HL-60/S4 treated with retinoic acid at 250 ng/mL for 4 days and 3 days (cell line): Measurements from ENCODE around the gene UBL7.

Experiments used
- in situ Hi-C: fragments of 300-500 bp; cut with MboI; formaldehyde crosslinking; loops from 2 replicates; pipeline ENCODE4 v1.7.0; 2022; ENCODE audit warnings: low sequenced_read_pairs

UBL7 gene

GRCh38 chr15:74424901-74425528, 35.9 kb downstream of the UBL7 start:
- in situ Hi-C loops, result no loop called here

GRCh38 chr15:74423431-74424257, 37.3 kb downstream of the UBL7 start:
- in situ Hi-C loops, result no loop called here

- in situ Hi-C loops, result no loop called here
Observed at GRCh38 chr15:74422652-74423430, 38.1 kb downstream of the UBL7 start.

- in situ Hi-C loops, result no loop called here
Observed at GRCh38 chr15:74422265-74422651, 38.7 kb downstream of the UBL7 start.

- in situ Hi-C loops, result no loop called here
Observed at GRCh38 chr15:74421302-74422245, 39.4 kb downstream of the UBL7 start.

GRCh38 chr15:74420193-74420905, 40.6 kb downstream of the UBL7 start:
- in situ Hi-C loops, result no loop called here

GRCh38 chr15:74419432-74419831, 41.5 kb downstream of the UBL7 start:
- in situ Hi-C loops, result no loop called here

- in situ Hi-C loops, result no loop called here
Observed at GRCh38 chr15:74418575-74419338, 42.2 kb downstream of the UBL7 start.

GRCh38 chr15:74417670-74418069, 43.3 kb downstream of the UBL7 start:
- in situ Hi-C loops, result no loop called here

GRCh38 chr15:74417225-74417624, 43.7 kb downstream of the UBL7 start:
- in situ Hi-C loops, result no loop called here

GRCh38 chr15:74415966-74416916, 44.7 kb downstream of the UBL7 start:
- in situ Hi-C loops, result no loop called here

GRCh38 chr15:74414603-74415338, 46.2 kb downstream of the UBL7 start:
- in situ Hi-C loops, result no loop called here

GRCh38 chr15:74414081-74414580, 46.8 kb downstream of the UBL7 start:
- in situ Hi-C loops, result no loop called here

GRCh38 chr15:74413350-74414080, 47.4 kb downstream of the UBL7 start:
- in situ Hi-C loops, result no loop called here

- in situ Hi-C loops, result no loop called here
Observed at GRCh38 chr15:74412159-74412558, 48.8 kb downstream of the UBL7 start.

- in situ Hi-C loops, result no loop called here
Observed at GRCh38 chr15:74411686-74412085, 49.3 kb downstream of the UBL7 start.

- in situ Hi-C loops, result no loop called here
Observed at GRCh38 chr15:74410502-74410901, 50.5 kb downstream of the UBL7 start.
